ENCODE measurements around the gene UFC1. TPM values are rescaled to one million over a fixed set of nuclear protein-coding genes. Genes with fewer than 3 reads are reported as not detected.

UFC1 gene
- polyA plus RNA-seq, 4 donors = 137 to 193 (median 167) TPM

- Histone ChIP-seq H3K27me3 (ENCODE audit: control insufficient read depth in 3 of 3, insufficient read depth in 3 of 3, low read length in 3 of 3) (no peaks in the 10 kb centered on the region), H3K27ac (ENCODE audit: low read depth in 1 of 3, low read length in 2 of 3) (no peak overlapping the region), H3K4me3 (ENCODE audit: low read depth in 1 of 3, low read length in 3 of 3) (no peak overlapping the region), H3K36me3 (ENCODE audit: control insufficient read depth in 3 of 3, insufficient read depth in 2 of 3, low read depth in 1 of 3, low read length in 3 of 3) (peaks cover 0 to 56% (median 0%) of the 10 kb centered on the region in 3 donors), H3K9me3 (ENCODE audit: control insufficient read depth in 2 of 2, insufficient read depth in 1 of 2, low read depth in 1 of 2, low read length in 1 of 2) (no peaks in the 10 kb centered on the region), H3K4me1 (ENCODE audit: control insufficient read depth in 3 of 3, insufficient read depth in 2 of 3, low read depth in 1 of 3, low read length in 2 of 3) (peaks cover 0 to 37% (median 2%) of the 10 kb centered on the region in 3 donors)
- DNase-seq (no peak), FAIRE-seq (no peak)
- WGBS, 3 donors = 93 to 96% (median 95%) methylated on average over 22 of the region's 22 CpGs
Observed at GRCh38 chr1:161160671-161161145, 6.9 kb downstream of the UFC1 start.

DNA sequence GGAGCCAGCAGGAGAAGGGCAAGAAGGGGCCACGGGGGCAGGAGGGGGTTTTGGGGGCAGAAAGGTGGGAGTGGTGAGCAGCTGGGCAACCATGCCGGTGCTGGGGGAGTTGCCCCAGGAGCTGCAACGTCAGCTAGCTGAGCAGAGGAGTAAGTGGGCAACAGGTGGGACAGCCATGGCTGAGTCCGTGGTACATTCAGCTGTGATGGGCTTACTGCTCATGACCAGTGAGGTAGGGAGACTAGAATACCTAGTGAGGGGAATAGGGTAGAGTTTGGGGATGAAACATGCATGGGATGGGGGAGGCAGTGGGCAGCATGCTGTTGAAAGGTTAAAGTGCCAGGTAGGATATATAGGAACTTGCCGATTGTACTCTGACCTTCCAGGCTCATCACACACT lies 7.9 kb downstream of the UFC1 start:
- H3K9me3 ChIP-seq (ENCODE audit: control insufficient read depth in 2 of 2, insufficient read depth in 1 of 2, low read depth in 1 of 2, low read length in 1 of 2) = no peaks in the 10 kb centered on the region
- no peaks in the 10 kb centered on the region for H3K27me3 ChIP-seq (ENCODE audit: control insufficient read depth in 3 of 3, insufficient read depth in 3 of 3, low read length in 3 of 3)
- no peak for DNase-seq
- peaks cover 0 to 56% (median 0%) of the 10 kb centered on the region in 3 donors for H3K36me3 ChIP-seq (ENCODE audit: control insufficient read depth in 3 of 3, insufficient read depth in 2 of 3, low read depth in 1 of 3, low read length in 3 of 3)
- WGBS, 3 donors = 75 to 88% (median 79%) methylated on average over 5 of the region's 5 CpGs
- FAIRE-seq = no peak
- no peak overlapping the region for H3K27ac ChIP-seq (ENCODE audit: low read depth in 1 of 3, low read length in 2 of 3)
- H3K4me3 ChIP-seq (ENCODE audit: low read depth in 1 of 3, low read length in 3 of 3) = no peak overlapping the region
- H3K4me1 ChIP-seq (ENCODE audit: control insufficient read depth in 3 of 3, insufficient read depth in 2 of 3, low read depth in 1 of 3, low read length in 2 of 3) = peaks cover 0 to 38% (median 2%) of the 10 kb centered on the region in 3 donors

DNA sequence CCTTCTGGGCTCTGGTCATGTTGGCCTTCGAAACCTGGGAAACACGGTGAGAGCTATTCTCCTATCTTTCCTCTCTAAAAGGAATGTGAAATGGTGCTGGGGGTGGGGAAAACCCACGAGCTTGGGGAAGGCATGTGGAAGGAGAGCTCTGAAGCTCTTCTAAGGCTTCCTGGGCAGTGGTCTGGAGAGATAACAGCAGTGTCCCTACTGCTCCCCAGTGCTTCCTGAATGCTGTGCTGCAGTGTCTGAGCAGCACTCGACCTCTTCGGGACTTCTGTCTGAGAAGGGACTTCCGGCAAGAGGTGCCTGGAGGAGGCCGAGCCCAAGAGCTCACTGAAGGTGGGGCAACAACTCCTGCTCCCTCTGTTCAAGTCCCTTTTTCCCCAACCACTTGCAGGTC lies 8.3 kb downstream of the UFC1 start:
- Histone ChIP-seq H3K27me3 (ENCODE audit: control insufficient read depth in 3 of 3, insufficient read depth in 3 of 3, low read length in 3 of 3) (no peaks in the 10 kb centered on the region), H3K4me3 (ENCODE audit: low read depth in 1 of 3, low read length in 3 of 3) (no peak overlapping the region), H3K36me3 (ENCODE audit: control insufficient read depth in 3 of 3, insufficient read depth in 2 of 3, low read depth in 1 of 3, low read length in 3 of 3) (peaks cover 0 to 52% (median 0%) of the 10 kb centered on the region in 3 donors), H3K27ac (ENCODE audit: low read depth in 1 of 3, low read length in 2 of 3) (no peak overlapping the region), H3K4me1 (ENCODE audit: control insufficient read depth in 3 of 3, insufficient read depth in 2 of 3, low read depth in 1 of 3, low read length in 2 of 3) (peaks cover under 1 to 41% (median 2%) of the 10 kb centered on the region in 3 donors), H3K9me3 (ENCODE audit: control insufficient read depth in 2 of 2, insufficient read depth in 1 of 2, low read depth in 1 of 2, low read length in 1 of 2) (no peaks in the 10 kb centered on the region)
- WGBS, 3 donors = 64 to 79% (median 65%) methylated on average over 7 of the region's 7 CpGs
- no peak for DNase-seq
- no peak for FAIRE-seq

GRCh38 chr1:161162806-161163205 lies 9.0 kb downstream of the UFC1 start:
- 92 to 95% (median 93%) methylated on average over 10 of the region's 10 CpGs for WGBS, 3 donors
- Histone ChIP-seq H3K36me3 (ENCODE audit: control insufficient read depth in 3 of 3, insufficient read depth in 2 of 3, low read depth in 1 of 3, low read length in 3 of 3) (peaks cover 0 to 51% (median 0%) of the 10 kb centered on the region in 3 donors), H3K4me3 (ENCODE audit: low read depth in 1 of 3, low read length in 3 of 3) (no peak overlapping the region), H3K27me3 (ENCODE audit: control insufficient read depth in 3 of 3, insufficient read depth in 3 of 3, low read length in 3 of 3) (no peaks in the 10 kb centered on the region), H3K9me3 (ENCODE audit: control insufficient read depth in 2 of 2, insufficient read depth in 1 of 2, low read depth in 1 of 2, low read length in 1 of 2) (no peaks in the 10 kb centered on the region), H3K27ac (ENCODE audit: low read depth in 1 of 3, low read length in 2 of 3) (no peak overlapping the region), H3K4me1 (ENCODE audit: control insufficient read depth in 3 of 3, insufficient read depth in 2 of 3, low read depth in 1 of 3, low read length in 2 of 3) (peaks cover 2 to 45% (median 3%) of the 10 kb centered on the region in 3 donors)
- DNase-seq (no peak), FAIRE-seq (no peak)

DNA sequence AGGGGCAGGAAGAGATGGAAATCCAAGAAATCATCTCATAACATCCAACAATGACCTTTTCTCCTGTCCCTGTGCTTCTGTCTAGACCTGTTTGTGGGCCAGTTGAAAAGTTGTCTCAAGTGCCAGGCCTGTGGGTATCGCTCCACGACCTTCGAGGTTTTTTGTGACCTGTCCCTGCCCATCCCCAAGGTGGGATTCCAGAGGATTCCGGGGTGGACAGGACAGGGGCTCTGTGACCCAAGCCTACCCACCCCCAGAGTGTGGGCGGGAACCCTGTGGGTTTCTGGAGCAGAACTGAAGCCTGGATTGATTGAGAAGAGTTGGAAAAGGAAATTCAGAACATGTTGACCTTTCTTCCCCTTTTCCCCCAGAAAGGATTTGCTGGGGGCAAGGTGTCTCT lies 10.0 kb downstream of the UFC1 start:
- 91 to 93% (median 93%) methylated on average over 5 of the region's 5 CpGs for WGBS, 3 donors
- H3K27ac ChIP-seq (ENCODE audit: low read depth in 1 of 3, low read length in 2 of 3) = no peak overlapping the region
- no peak for DNase-seq
- H3K4me1 ChIP-seq (ENCODE audit: control insufficient read depth in 3 of 3, insufficient read depth in 2 of 3, low read depth in 1 of 3, low read length in 2 of 3) = peaks cover 2 to 39% (median 3%) of the 10 kb centered on the region in 3 donors
- FAIRE-seq = no peak
- peaks cover 0 to 51% (median 0%) of the 10 kb centered on the region in 3 donors for H3K36me3 ChIP-seq (ENCODE audit: control insufficient read depth in 3 of 3, insufficient read depth in 2 of 3, low read depth in 1 of 3, low read length in 3 of 3)
- no peaks in the 10 kb centered on the region for H3K9me3 ChIP-seq (ENCODE audit: control insufficient read depth in 2 of 2, insufficient read depth in 1 of 2, low read depth in 1 of 2, low read length in 1 of 2)
- no peak overlapping the region for H3K4me3 ChIP-seq (ENCODE audit: low read depth in 1 of 3, low read length in 3 of 3)
- H3K27me3 ChIP-seq (ENCODE audit: control insufficient read depth in 3 of 3, insufficient read depth in 3 of 3, low read length in 3 of 3) = no peaks in the 10 kb centered on the region

DNA sequence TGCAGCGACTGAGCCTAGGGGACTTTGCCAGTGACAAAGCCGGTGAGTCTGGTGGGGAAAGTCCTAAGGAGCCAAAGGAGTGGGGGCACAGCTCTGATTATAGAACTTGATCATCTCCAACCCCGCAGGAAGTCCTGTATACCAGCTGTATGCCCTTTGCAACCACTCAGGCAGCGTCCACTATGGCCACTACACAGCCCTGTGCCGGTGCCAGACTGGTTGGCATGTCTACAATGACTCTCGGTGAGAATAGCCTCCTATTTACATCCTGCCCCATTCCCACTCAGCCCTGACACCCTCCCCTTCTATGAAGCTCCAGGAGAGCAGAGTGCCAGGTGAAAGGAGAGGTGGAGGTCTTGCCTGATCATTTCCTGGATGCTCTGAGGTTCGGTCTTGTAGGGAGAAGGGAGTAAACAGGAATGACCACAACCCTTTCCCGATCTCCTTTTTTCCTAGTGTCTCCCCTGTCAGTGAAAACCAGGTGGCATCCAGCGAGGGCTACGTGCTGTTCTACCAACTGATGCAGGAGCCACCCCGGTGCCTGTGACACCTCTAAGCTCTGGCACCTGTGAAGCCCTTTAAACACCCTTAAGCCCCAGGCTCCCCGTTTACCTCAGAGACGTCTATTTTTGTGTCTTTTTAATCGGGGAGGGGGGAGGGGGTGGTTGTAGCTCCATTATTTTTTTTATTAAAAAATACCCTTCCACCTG lies 11.3 kb downstream of the UFC1 start:
- 56 to 67% (median 63%) methylated on average over 14 of the region's 14 CpGs for WGBS, 3 donors
- H3K4me3 ChIP-seq (ENCODE audit: low read depth in 1 of 3, low read length in 3 of 3) = peak overlapping the region in 1 of 3 donors; percentile 59

DNA sequence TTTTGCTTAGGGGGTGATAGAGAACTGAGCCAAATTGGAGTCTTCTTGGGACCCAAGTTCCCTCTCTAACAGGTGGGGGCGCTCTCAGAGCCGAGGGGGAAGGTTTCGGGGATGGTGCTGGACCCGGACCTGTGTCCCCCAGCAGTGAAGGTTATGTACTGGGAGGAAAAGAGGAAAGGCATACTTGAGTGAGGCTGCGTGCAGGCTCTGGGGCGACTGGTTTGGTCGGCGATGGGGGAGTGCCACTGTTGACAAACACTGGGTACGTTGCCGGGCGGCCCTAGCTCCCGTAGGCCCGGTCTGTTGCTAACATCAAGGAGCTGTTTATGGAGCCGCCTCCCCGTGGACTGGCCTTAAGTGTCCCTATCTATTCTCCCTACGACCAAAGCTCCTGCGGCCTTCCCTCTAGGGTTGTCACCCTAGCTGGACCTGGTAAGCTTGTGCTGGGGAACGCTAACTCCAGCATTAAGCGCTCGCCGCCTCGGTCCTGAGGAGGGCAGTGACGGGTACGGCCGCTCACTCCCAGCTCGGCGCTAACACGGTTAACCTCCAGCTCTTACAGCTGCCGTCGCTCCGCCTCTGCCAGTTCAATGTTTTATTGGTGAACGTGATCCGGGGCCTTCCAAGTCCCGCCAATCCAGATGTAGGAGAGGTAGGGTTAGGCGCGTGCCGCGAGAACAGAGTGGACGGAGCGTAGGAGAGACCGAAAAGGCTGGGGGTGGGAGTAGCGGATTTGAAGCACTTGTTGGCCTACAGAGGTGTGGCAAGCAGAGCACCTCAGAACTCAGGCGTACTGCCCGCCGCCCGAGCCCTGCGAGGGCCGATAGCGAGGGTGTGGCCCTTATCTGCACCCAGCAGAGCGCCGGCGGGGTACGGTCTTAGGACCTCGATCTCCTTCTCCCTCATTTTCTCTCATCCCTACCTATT lies 12.2 kb downstream of the UFC1 start, which contains the start of gene PPOX:
Gene PPOX (plus strand): TSS at position 685 of the 927 bp plus-strand sequence. CDS start 422 bp downstream, outside the sequence.
- no peak for FAIRE-seq
- H3K27me3 ChIP-seq (ENCODE audit: control insufficient read depth in 3 of 3, insufficient read depth in 3 of 3, low read length in 3 of 3) = no peaks in the 10 kb centered on the region
- 0% methylated on average over 54 of the region's 54 CpGs for WGBS, 3 donors
- no peaks in the 10 kb centered on the region for H3K9me3 ChIP-seq (ENCODE audit: control insufficient read depth in 2 of 2, insufficient read depth in 1 of 2, low read depth in 1 of 2, low read length in 1 of 2)
- H3K4me1 ChIP-seq (ENCODE audit: control insufficient read depth in 3 of 3, insufficient read depth in 2 of 3, low read depth in 1 of 3, low read length in 2 of 3) = peaks cover 2 to 25% (median 3%) of the 10 kb centered on the region in 3 donors
- peaks cover 0 to 59% (median under 1%) of the 10 kb centered on the region in 3 donors for H3K36me3 ChIP-seq (ENCODE audit: control insufficient read depth in 3 of 3, insufficient read depth in 2 of 3, low read depth in 1 of 3, low read length in 3 of 3)
- peak within 1 kb of the TSS; percentile 69 to 95 (median 90) for H3K27ac ChIP-seq (ENCODE audit: low read depth in 1 of 3, low read length in 2 of 3)
- peak; percentile 98 to 99 for DNase-seq
- H3K4me3 ChIP-seq (ENCODE audit: low read depth in 1 of 3, low read length in 3 of 3) = peak within 1 kb of the TSS; percentile 42 to 61 (median 59)

More for the DNA sequence above, 11.3 kb downstream of the UFC1 start:
- Histone ChIP-seq H3K27me3 (ENCODE audit: control insufficient read depth in 3 of 3, insufficient read depth in 3 of 3, low read length in 3 of 3) (no peaks in the 10 kb centered on the region), H3K36me3 (ENCODE audit: control insufficient read depth in 3 of 3, insufficient read depth in 2 of 3, low read depth in 1 of 3, low read length in 3 of 3) (peaks cover 0 to 57% (median 0%) of the 10 kb centered on the region in 3 donors), H3K4me1 (ENCODE audit: control insufficient read depth in 3 of 3, insufficient read depth in 2 of 3, low read depth in 1 of 3, low read length in 2 of 3) (peaks cover 2 to 34% (median 3%) of the 10 kb centered on the region in 3 donors), H3K27ac (ENCODE audit: low read depth in 1 of 3, low read length in 2 of 3) (peak overlapping the region; percentile 69 to 95 (median 90)), H3K9me3 (ENCODE audit: control insufficient read depth in 2 of 2, insufficient read depth in 1 of 2, low read depth in 1 of 2, low read length in 1 of 2) (no peaks in the 10 kb centered on the region)
- DNase-seq (no peak), FAIRE-seq (no peak)

All from small intestine (tissue), 7 donors.